MM.1S (cell line): ENCODE data around the gene PLCB2.

Experiments used
- DNase-seq: peaks from one replicate; pipeline ENCODE4 v3.0.0-alpha.2; 2015
- H2AFZ ChIP-seq: fragments of 300-600 bp; sonication (generic); 2 replicates; pipeline ENCODE4 v1.6.0; 2016; ENCODE audit warnings: antibody characterized with exemption, low read length
- H3F3A ChIP-seq: fragments of 300-600 bp; sonication (generic); 2 replicates; pipeline ENCODE4 v1.6.1; 2016; ENCODE audit warnings: mild to moderate bottlenecking, antibody characterized with exemption, low read length, moderate library complexity, mixed read lengths; ENCODE audit not compliant: insufficient read depth
- H3K27ac ChIP-seq: fragments of 300-600 bp; sonication (generic); 2 replicates; pipeline ENCODE4 v1.5.1; 2016; ENCODE audit warnings: mild to moderate bottlenecking, low read length
- H3K27me3 ChIP-seq: fragments of 300-600 bp; sonication (generic); replicated peaks from 2 replicates; pipeline ENCODE4 v1.6.0; 2016; ENCODE audit warnings: low read length; ENCODE audit not compliant: insufficient read depth
- H3K36me3 ChIP-seq: fragments of 300-600 bp; sonication (generic); replicated peaks from 2 replicates; pipeline ENCODE4 v1.6.1; 2016; ENCODE audit warnings: mild to moderate bottlenecking, low read length, mixed read lengths; ENCODE audit not compliant: insufficient read depth
- H3K4me1 ChIP-seq: fragments of 300-600 bp; sonication (generic); 2 replicates; pipeline ENCODE4 v1.6.1; 2016; ENCODE audit warnings: low read length, mixed read lengths
- H3K4me2 ChIP-seq: fragments of 300-600 bp; sonication (generic); 2 replicates; pipeline ENCODE4 v1.6.0; 2016; ENCODE audit warnings: low read depth, low read length
- H3K4me3 ChIP-seq: fragments of 300-600 bp; sonication (generic); 2 replicates; pipeline ENCODE4 v1.5.1; 2016; ENCODE audit warnings: low read length, mixed read lengths
- H3K79me2 ChIP-seq: fragments of 300-600 bp; sonication (generic); 2 replicates; pipeline ENCODE4 v1.6.1; 2016; ENCODE audit warnings: mixed run types, low read length, mixed read lengths
- H3K9ac ChIP-seq: fragments of 300-600 bp; sonication (generic); 2 replicates; pipeline ENCODE4 v1.6.1; 2016; ENCODE audit warnings: low read length, mixed read lengths
- H3K9me2 ChIP-seq: fragments of 300-600 bp; sonication (generic); replicated peaks from 2 replicates; pipeline ENCODE4 v1.6.1; 2016; ENCODE audit warnings: mild to moderate bottlenecking, low read length, mixed read lengths; ENCODE audit not compliant: insufficient read depth
- H3K9me3 ChIP-seq: fragments of 300-600 bp; sonication (generic); replicated peaks from 2 replicates; pipeline ENCODE4 v1.6.1; 2016; ENCODE audit warnings: mild to moderate bottlenecking, low read length, mixed read lengths; ENCODE audit not compliant: insufficient read depth
- H4K20me1 ChIP-seq: fragments of 300-600 bp; sonication (generic); 2 replicates; pipeline ENCODE4 v1.6.1; 2016; ENCODE audit warnings: mild to moderate bottlenecking, low read length, moderate library complexity, mixed read lengths; ENCODE audit not compliant: insufficient read depth
- EZH2 ChIP-seq: fragments of 300-600 bp; sonication (generic); optimal IDR thresholded peaks from 2 replicates; pipeline ENCODE3; 2017; ENCODE audit warnings: low read depth, mild to moderate bottlenecking, antibody characterized with exemption, low read length, mixed read lengths
- EZH2phosphoT487 ChIP-seq: fragments of 300-600 bp; sonication (generic); IDR thresholded peaks from 2 replicates; pipeline ENCODE4 v1.6.1; 2018; ENCODE audit warnings: antibody characterized with exemption, low read length
- TF ChIP-seq, protein P1 (sequence below): fragments of 300-600 bp; sonication (generic); IDR thresholded peaks from 2 replicates; pipeline ENCODE4 v1.5.1; 2016; ENCODE audit warnings: antibody characterized with exemption, low read length, mixed read lengths

PLCB2 gene

DNA sequence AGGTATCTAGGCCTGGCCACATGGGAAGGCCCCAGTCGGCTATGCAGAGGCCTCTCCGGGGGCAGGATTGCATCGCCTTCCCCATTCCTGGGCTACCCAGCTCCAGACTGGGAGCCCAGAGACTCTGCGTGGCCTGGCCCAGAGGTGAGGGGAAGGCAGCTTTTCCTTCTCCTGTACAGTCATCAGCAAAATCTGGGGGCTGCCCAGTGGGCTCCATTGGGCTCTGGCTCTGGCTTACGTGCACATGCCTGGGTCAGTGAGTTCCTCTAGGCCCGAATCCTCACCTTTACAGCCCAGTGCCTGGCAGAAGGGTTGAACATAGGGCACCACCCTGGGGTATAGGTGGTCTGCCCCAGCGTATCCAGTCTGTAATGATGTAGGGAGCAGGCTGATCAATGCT, 20.9 kb downstream of the PLCB2 start:
- no peaks in the 10 kb centered on the region for H3K36me3 ChIP-seq
- H4K20me1 ChIP-seq = no peaks in the 10 kb centered on the region
- no peaks in the 10 kb centered on the region for H3K9me2 ChIP-seq
- H3K4me2 ChIP-seq = no peak overlapping the region
- H3K27me3 ChIP-seq = peaks cover 27% of the 10 kb centered on the region
- H3F3A ChIP-seq = no peaks in the 10 kb centered on the region
- H2AFZ ChIP-seq = no peak overlapping the region
- H3K9me3 ChIP-seq = no peaks in the 10 kb centered on the region
- H3K4me1 ChIP-seq = no peaks in the 10 kb centered on the region
- DNase-seq = no peak
- no peaks in the 10 kb centered on the region for H3K79me2 ChIP-seq
- no peak overlapping the region for H3K27ac ChIP-seq
- no peak overlapping the region for H3K4me3 ChIP-seq
- H3K9ac ChIP-seq = no peak overlapping the region
- TF ChIP-seq EZH2 (no peak), EZH2phosphoT487 (no peak)
- TF ChIP-seq, protein P1, sequence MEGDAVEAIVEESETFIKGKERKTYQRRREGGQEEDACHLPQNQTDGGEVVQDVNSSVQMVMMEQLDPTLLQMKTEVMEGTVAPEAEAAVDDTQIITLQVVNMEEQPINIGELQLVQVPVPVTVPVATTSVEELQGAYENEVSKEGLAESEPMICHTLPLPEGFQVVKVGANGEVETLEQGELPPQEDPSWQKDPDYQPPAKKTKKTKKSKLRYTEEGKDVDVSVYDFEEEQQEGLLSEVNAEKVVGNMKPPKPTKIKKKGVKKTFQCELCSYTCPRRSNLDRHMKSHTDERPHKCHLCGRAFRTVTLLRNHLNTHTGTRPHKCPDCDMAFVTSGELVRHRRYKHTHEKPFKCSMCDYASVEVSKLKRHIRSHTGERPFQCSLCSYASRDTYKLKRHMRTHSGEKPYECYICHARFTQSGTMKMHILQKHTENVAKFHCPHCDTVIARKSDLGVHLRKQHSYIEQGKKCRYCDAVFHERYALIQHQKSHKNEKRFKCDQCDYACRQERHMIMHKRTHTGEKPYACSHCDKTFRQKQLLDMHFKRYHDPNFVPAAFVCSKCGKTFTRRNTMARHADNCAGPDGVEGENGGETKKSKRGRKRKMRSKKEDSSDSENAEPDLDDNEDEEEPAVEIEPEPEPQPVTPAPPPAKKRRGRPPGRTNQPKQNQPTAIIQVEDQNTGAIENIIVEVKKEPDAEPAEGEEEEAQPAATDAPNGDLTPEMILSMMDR = no peak

DNA sequence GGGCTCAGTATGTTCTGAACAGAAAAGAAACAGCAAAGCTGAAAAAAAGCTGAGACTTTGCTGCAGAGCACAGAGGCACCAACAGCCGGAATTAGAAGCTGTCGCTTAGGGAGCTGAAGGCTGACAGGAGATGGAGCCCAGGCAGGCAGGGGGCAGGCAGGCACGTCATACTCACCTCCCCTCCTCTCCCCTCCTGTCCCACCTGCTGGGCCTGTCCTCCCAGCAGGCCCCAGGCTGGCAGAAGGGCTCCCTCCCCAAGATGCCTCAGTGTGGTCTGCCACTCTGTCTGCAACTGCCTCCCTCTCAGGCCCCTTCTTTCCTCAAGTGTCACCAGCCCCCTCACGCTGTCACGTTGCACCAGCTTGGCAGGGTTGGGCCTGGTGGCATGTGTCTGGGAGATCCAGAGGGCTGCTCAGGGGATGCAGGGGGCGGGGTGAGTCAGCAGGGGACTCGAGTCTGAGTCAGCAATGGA, 21.6 kb downstream of the PLCB2 start:
- no peak overlapping the region for H3K9ac ChIP-seq
- no peaks in the 10 kb centered on the region for H4K20me1 ChIP-seq
- no peaks in the 10 kb centered on the region for H3K36me3 ChIP-seq
- TF ChIP-seq EZH2 = no peak
- TF ChIP-seq, protein P1 = no peak
- no peak for TF ChIP-seq EZH2phosphoT487
- no peak overlapping the region for H2AFZ ChIP-seq
- no peaks in the 10 kb centered on the region for H3K9me3 ChIP-seq
- no peaks in the 10 kb centered on the region for H3K9me2 ChIP-seq
- H3K79me2 ChIP-seq = no peaks in the 10 kb centered on the region
- no peak overlapping the region for H3K4me3 ChIP-seq
- DNase-seq = no peak
- H3K4me2 ChIP-seq = no peak overlapping the region
- no peaks in the 10 kb centered on the region for H3F3A ChIP-seq
- no peak overlapping the region for H3K27ac ChIP-seq
- peaks cover 22% of the 10 kb centered on the region for H3K27me3 ChIP-seq
- no peaks in the 10 kb centered on the region for H3K4me1 ChIP-seq

DNA sequence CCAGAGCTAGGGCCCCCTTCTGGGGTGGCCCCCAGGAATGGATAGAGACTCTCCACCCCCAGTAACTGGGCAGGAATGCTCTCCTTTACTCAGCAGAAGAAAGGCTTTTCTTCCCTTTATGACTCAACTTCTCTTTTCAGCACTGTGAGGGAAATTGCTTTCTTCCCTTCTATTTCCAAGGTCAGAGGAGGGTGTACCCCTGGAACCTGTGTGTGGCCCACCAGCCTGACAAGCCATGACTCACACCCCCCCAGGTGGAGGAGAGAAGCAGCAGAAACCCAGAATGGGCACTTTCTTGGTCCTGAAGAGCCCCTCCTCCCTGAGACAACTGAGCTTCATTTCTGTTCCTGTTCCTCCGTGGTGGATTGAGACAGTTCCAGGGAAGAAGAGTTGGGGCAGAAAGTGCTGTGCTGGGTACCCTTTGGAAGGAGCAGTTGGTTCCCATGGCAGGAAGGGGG, 22.2 kb downstream of the PLCB2 start:
- TF ChIP-seq EZH2 (no peak), EZH2phosphoT487 (no peak)
- Histone ChIP-seq H3K79me2 (no peaks in the 10 kb centered on the region), H3K9ac (no peak overlapping the region), H4K20me1 (no peaks in the 10 kb centered on the region), H3K4me3 (no peak overlapping the region), H3K4me2 (no peak overlapping the region), H3K9me3 (no peaks in the 10 kb centered on the region), H3K36me3 (no peaks in the 10 kb centered on the region), H2AFZ (no peak overlapping the region), H3K4me1 (no peaks in the 10 kb centered on the region), H3F3A (no peaks in the 10 kb centered on the region), H3K9me2 (no peaks in the 10 kb centered on the region), H3K27me3 (peaks cover 27% of the 10 kb centered on the region), H3K27ac (no peak overlapping the region)
- DNase-seq = no peak

DNA sequence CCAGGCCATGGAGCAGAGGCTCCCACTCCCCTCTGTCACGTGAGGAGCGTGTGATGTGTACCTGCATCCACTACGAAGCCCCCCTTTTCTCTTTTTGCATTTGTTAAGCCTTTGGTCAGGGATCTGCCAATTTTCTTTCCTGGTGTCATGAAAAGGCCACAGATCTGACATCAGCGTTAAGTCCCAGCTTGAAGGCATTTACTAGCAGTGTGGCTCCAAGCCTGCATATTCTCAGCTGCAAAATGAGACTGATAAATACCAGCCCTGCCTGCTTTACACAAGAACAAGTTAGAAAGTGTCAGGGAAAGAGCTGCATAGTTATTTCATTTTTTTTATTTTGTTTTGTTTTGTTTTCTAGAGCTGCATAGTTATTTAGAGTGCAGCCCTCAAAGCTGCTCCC, 22.6 kb downstream of the PLCB2 start:
- no peak overlapping the region for H3K9ac ChIP-seq
- no peaks in the 10 kb centered on the region for H4K20me1 ChIP-seq
- no peak for DNase-seq
- H2AFZ ChIP-seq = no peak overlapping the region
- H3K4me2 ChIP-seq = no peak overlapping the region
- no peaks in the 10 kb centered on the region for H3F3A ChIP-seq
- TF ChIP-seq EZH2phosphoT487 = no peak
- TF ChIP-seq, protein P1 = no peak
- TF ChIP-seq EZH2 = no peak
- no peaks in the 10 kb centered on the region for H3K9me3 ChIP-seq
- H3K27ac ChIP-seq = no peak overlapping the region
- no peaks in the 10 kb centered on the region for H3K9me2 ChIP-seq
- H3K4me1 ChIP-seq = no peaks in the 10 kb centered on the region
- H3K4me3 ChIP-seq = no peak overlapping the region
- peaks cover 32% of the 10 kb centered on the region for H3K27me3 ChIP-seq
- H3K36me3 ChIP-seq = no peaks in the 10 kb centered on the region
- H3K79me2 ChIP-seq = no peaks in the 10 kb centered on the region
